Measurements from ENCODE around the gene GNAI2.

Gene GNAI2

GRCh38 chr3:50203809-50204803, 31.9 kb upstream of the GNAI2 start:
- no peak for DNase-seq (ENCODE audit: low spot score)
- H3K27ac ChIP-seq = no peak overlapping the region
- no peak for TF ChIP-seq CTCF (conservative IDR thresholded peaks at IDR 0.05; ENCODE audit: low read depth)
- POLR2A ChIA-PET (ENCODE audit: low non-redundant PET) = interaction anchor here (0.6 kb wide), 1 partner anchor 146 kb away, joined by 5 read pairs; no protein-coding TSS in a partner anchor
- CTCF ChIA-PET = interaction anchor here (0.6 to 1.2 kb wide), 3 partner anchors 9 to 22 kb away, joined by 3 to 4 read pairs (median 3); no protein-coding TSS in a partner anchor

- CTCF ChIA-PET = interaction anchor here (0.6 kb wide), 1 partner anchor 10 kb away, joined by 3 read pairs; no protein-coding TSS in a partner anchor
- TF ChIP-seq CTCF (conservative IDR thresholded peaks at IDR 0.05; ENCODE audit: low read depth) = no peak
- DNase-seq (ENCODE audit: low spot score) = no peak
- POLR2A ChIA-PET (ENCODE audit: low non-redundant PET) = no interaction called here
- H3K27ac ChIP-seq = no peak within 1 kb of the TSS
These were observed 31.1 kb upstream of the GNAI2 start, which contains the start of gene SLC38A3 for GRCh38 chr3:50204804-50205412. Gene SLC38A3 (plus strand): TSS chr3:50205271. CDS start chr3:50214200, 8,929 bp downstream.

GRCh38 chr3:50205413-50206276, 30.4 kb upstream of the GNAI2 start:
- POLR2A ChIA-PET (ENCODE audit: low non-redundant PET) = no interaction called here
- H3K27ac ChIP-seq = no peak overlapping the region
- CTCF ChIA-PET = interaction anchor here (0.6 kb wide), 1 partner anchor 337 kb away, joined by 3 read pairs; no protein-coding TSS in a partner anchor
- no peak for TF ChIP-seq CTCF (conservative IDR thresholded peaks at IDR 0.05; ENCODE audit: low read depth)
- no peak for DNase-seq (ENCODE audit: low spot score)

GRCh38 chr3:50207359-50208042, 28.5 kb upstream of the GNAI2 start:
- POLR2A ChIA-PET (ENCODE audit: low non-redundant PET) = no interaction called here
- TF ChIP-seq CTCF (conservative IDR thresholded peaks at IDR 0.05; ENCODE audit: low read depth) = no peak
- DNase-seq (ENCODE audit: low spot score) = no peak
- CTCF ChIA-PET = no interaction called here
- no peak overlapping the region for H3K27ac ChIP-seq

- no peak overlapping the region for H3K27ac ChIP-seq
- no peak for DNase-seq (ENCODE audit: low spot score)
- ChIA-PET CTCF (no interaction called here), POLR2A (ENCODE audit: low non-redundant PET) (no interaction called here)
- no peak for TF ChIP-seq CTCF (conservative IDR thresholded peaks at IDR 0.05; ENCODE audit: low read depth)
These were observed 27.2 kb upstream of the GNAI2 start for GRCh38 chr3:50208677-50209344.

Measured in RWPE1 (cell line).